Measurements from ENCODE around the gene ARHGEF11.

Gene ARHGEF11

DNA sequence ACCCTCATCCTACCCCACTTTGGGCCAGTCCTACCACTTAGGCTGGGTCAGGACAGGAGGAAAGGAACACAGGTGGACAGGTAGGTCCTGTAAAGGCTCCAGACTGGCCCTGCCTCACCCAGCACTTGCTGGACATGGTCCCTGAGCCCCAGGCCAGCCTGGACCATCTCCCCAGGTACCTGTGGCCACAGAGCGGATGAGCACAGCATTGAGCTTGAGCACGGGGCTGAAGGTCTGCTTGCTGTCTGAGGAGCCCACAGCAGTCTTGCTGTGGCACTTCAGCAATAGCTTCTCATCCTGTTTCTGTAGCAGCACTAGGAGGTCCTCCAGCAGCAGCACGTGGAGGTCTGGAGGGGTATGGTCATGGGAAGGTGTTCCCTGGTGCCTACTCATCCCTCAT lies 101.8 kb downstream of the ARHGEF11 start:
- H3F3A ChIP-seq (ENCODE audit: control insufficient read depth, insufficient read depth): no peaks in the 10 kb centered on the region
- H3K27me3 ChIP-seq (ENCODE audit: control insufficient read depth, low read length): no peaks in the 10 kb centered on the region
- no peaks in the 10 kb centered on the region for H3K4me1 ChIP-seq (ENCODE audit: control insufficient read depth, low read length)
- H3K27ac ChIP-seq (ENCODE audit: low read depth, low read length): no peak overlapping the region
- no peaks in the 10 kb centered on the region; the same call in 1 of the 2 replicates for H3K36me3 ChIP-seq (ENCODE audit: control insufficient read depth, low read length)
- no peak overlapping the region for H3K4me3 ChIP-seq (ENCODE audit: low read length)
- no peaks in the 10 kb centered on the region for H4K20me1 ChIP-seq (ENCODE audit: control insufficient read depth, insufficient read depth, low read depth, low read length)
- TF ChIP-seq EZH2phosphoT487 (IDR thresholded peaks at IDR 0.05; ENCODE audit: borderline replicate concordance, low read length) (no peak), CTCF (IDR thresholded peaks at IDR 0.05; ENCODE audit: low read depth, low read length, poor library complexity, severe bottlenecking) (no peak)
- no peaks in the 10 kb centered on the region for H3K9me2 ChIP-seq (replicated peaks; ENCODE audit: control insufficient read depth, low read length)
- H3K9me3 ChIP-seq (ENCODE audit: control insufficient read depth, insufficient read depth, low read length): no peaks in the 10 kb centered on the region
- H3K4me2 ChIP-seq (ENCODE audit: low read length): no peak overlapping the region
- H3K79me2 ChIP-seq (ENCODE audit: control insufficient read depth, low read length): no peaks in the 10 kb centered on the region

GRCh38 chr1:156942576-156942975 lies 103.0 kb downstream of the ARHGEF11 start:
- no peaks in the 10 kb centered on the region for H3K27me3 ChIP-seq (ENCODE audit: control insufficient read depth, low read length)
- TF ChIP-seq EZH2phosphoT487 (IDR thresholded peaks at IDR 0.05; ENCODE audit: borderline replicate concordance, low read length) (no peak), CTCF (IDR thresholded peaks at IDR 0.05; ENCODE audit: low read depth, low read length, poor library complexity, severe bottlenecking) (no peak)
- H4K20me1 ChIP-seq (ENCODE audit: control insufficient read depth, insufficient read depth, low read depth, low read length): no peaks in the 10 kb centered on the region
- no peaks in the 10 kb centered on the region for H3K4me1 ChIP-seq (ENCODE audit: control insufficient read depth, low read length)
- no peaks in the 10 kb centered on the region for H3F3A ChIP-seq (ENCODE audit: control insufficient read depth, insufficient read depth)
- no peaks in the 10 kb centered on the region for H3K9me2 ChIP-seq (replicated peaks; ENCODE audit: control insufficient read depth, low read length)
- H3K4me2 ChIP-seq (ENCODE audit: low read length): no peak overlapping the region
- H3K79me2 ChIP-seq (ENCODE audit: control insufficient read depth, low read length): no peaks in the 10 kb centered on the region
- no peak overlapping the region for H3K4me3 ChIP-seq (ENCODE audit: low read length)
- no peak overlapping the region for H3K27ac ChIP-seq (ENCODE audit: low read depth, low read length)
- H3K36me3 ChIP-seq (ENCODE audit: control insufficient read depth, low read length): no peaks in the 10 kb centered on the region; the same call in 1 of the 2 replicates
- H3K9me3 ChIP-seq (ENCODE audit: control insufficient read depth, insufficient read depth, low read length): no peaks in the 10 kb centered on the region

GRCh38 chr1:156942176-156942575 lies 103.4 kb downstream of the ARHGEF11 start:
- H3K36me3 ChIP-seq (ENCODE audit: control insufficient read depth, low read length): no peaks in the 10 kb centered on the region; the same call in 1 of the 2 replicates
- H3K4me1 ChIP-seq (ENCODE audit: control insufficient read depth, low read length): no peaks in the 10 kb centered on the region
- TF ChIP-seq CTCF (IDR thresholded peaks at IDR 0.05; ENCODE audit: low read depth, low read length, poor library complexity, severe bottlenecking): no peak
- TF ChIP-seq EZH2phosphoT487 (IDR thresholded peaks at IDR 0.05; ENCODE audit: borderline replicate concordance, low read length): no peak
- H3K9me2 ChIP-seq (replicated peaks; ENCODE audit: control insufficient read depth, low read length): no peaks in the 10 kb centered on the region
- H3K9me3 ChIP-seq (ENCODE audit: control insufficient read depth, insufficient read depth, low read length): no peaks in the 10 kb centered on the region
- no peak overlapping the region for H3K4me2 ChIP-seq (ENCODE audit: low read length)
- no peak overlapping the region for H3K27ac ChIP-seq (ENCODE audit: low read depth, low read length)
- H3K27me3 ChIP-seq (ENCODE audit: control insufficient read depth, low read length): no peaks in the 10 kb centered on the region
- no peaks in the 10 kb centered on the region for H3K79me2 ChIP-seq (ENCODE audit: control insufficient read depth, low read length)
- no peaks in the 10 kb centered on the region for H3F3A ChIP-seq (ENCODE audit: control insufficient read depth, insufficient read depth)
- H3K4me3 ChIP-seq (ENCODE audit: low read length): no peak overlapping the region
- H4K20me1 ChIP-seq (ENCODE audit: control insufficient read depth, insufficient read depth, low read depth, low read length): no peaks in the 10 kb centered on the region

Data from DOHH2 (cell line).